ENCODE measurements around the gene TIAM2.

DNA sequence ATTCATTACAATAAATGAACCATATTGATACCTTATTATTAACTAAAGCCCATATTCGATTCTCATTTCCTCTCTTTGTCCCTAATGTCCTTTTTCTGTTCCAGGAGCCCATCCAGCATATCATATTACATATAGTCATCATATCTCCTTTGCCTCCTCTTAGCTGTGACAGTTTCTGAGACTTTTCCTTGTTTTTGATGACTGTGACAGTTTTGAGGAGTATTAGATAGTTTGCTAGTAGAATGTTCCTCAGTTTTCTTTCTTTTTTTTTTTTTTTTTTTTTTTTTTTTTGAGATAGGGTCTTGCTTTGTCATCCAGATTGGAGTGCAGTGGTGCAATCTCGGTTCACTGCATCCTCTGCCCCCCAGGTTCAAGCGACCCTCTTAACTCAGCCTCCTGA lies 61.6 kb downstream of the TIAM2 start:
- no peak for TF ChIP-seq CTCF (IDR thresholded peaks at IDR 0.05 in 2 of 3, conservative IDR thresholded peaks at IDR 0.05 in 1 of 3; ENCODE audit: control insufficient read depth in 2 of 3, extremely low read depth in 1 of 3, insufficient read depth in 1 of 3, low read depth in 3 of 3, low read length in 3 of 3)
- no peak for TF ChIP-seq EP300 (IDR thresholded peaks at IDR 0.05; ENCODE audit: borderline replicate concordance in 1 of 2, control insufficient read depth in 1 of 2, low read depth in 2 of 2, low read length in 2 of 2)
- TF ChIP-seq, protein P1, sequence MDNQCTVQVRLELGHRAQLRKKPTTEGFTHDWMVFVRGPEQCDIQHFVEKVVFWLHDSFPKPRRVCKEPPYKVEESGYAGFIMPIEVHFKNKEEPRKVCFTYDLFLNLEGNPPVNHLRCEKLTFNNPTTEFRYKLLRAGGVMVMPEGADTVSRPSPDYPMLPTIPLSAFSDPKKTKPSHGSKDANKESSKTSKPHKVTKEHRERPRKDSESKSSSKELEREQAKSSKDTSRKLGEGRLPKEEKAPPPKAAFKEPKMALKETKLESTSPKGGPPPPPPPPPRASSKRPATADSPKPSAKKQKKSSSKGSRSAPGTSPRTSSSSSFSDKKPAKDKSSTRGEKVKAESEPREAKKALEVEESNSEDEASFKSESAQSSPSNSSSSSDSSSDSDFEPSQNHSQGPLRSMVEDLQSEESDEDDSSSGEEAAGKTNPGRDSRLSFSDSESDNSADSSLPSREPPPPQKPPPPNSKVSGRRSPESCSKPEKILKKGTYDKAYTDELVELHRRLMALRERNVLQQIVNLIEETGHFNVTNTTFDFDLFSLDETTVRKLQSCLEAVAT (IDR thresholded peaks at IDR 0.05), result no peak
- no peak for TF ChIP-seq SIN3A (IDR thresholded peaks at IDR 0.05; ENCODE audit: low read depth, low read length)

Data from GM12878 (cell line).